Mammary epithelial cell (primary cell): ENCODE results near the gene EZH1.

ENCODE experiments used
- CTCF ChIP-seq, 2 donors: IDR thresholded peaks in 1 of 2; conservative IDR thresholded peaks in 1 of 2; 2 replicates each; pipeline ENCODE4 v1.5.1; 2011 to 2012; ENCODE audit warnings: inconsistent platforms in 2 of 2, low read length in 2 of 2, mild to moderate bottlenecking in 2 of 2, control low read depth in 1 of 2, low read depth in 1 of 2; ENCODE audit not compliant: insufficient read depth in 1 of 2; ENCODE audit errors: extremely low read depth in 1 of 2
- EZH2 ChIP-seq: IDR thresholded peaks from 2 replicates; pipeline ENCODE4 v1.6.1; 2012; ENCODE audit warnings: low read length, inconsistent platforms, borderline replicate concordance

- no peak for TF ChIP-seq CTCF (conservative IDR thresholded peaks at IDR 0.05 in 1 of 2, IDR thresholded peaks at IDR 0.05 in 1 of 2; ENCODE audit: extremely low read depth in 1 of 2, insufficient read depth in 1 of 2, low read depth in 1 of 2, low read length in 2 of 2)
- no peak for TF ChIP-seq EZH2
These were observed 496 bp downstream of the EZH1 start for GRCh38 chr17:42744283-42744805.
